ENCODE measurements around the gene OTUD4. TPM values are rescaled to one million over a fixed set of nuclear protein-coding genes. Genes with fewer than 3 reads are reported as not detected.
"Not testable (repeated sequence)": the region's sequence is repeated elsewhere in the genome, so short reads cannot be mapped to it uniquely, and the experiment has no call there.

Gene OTUD4, protein sequence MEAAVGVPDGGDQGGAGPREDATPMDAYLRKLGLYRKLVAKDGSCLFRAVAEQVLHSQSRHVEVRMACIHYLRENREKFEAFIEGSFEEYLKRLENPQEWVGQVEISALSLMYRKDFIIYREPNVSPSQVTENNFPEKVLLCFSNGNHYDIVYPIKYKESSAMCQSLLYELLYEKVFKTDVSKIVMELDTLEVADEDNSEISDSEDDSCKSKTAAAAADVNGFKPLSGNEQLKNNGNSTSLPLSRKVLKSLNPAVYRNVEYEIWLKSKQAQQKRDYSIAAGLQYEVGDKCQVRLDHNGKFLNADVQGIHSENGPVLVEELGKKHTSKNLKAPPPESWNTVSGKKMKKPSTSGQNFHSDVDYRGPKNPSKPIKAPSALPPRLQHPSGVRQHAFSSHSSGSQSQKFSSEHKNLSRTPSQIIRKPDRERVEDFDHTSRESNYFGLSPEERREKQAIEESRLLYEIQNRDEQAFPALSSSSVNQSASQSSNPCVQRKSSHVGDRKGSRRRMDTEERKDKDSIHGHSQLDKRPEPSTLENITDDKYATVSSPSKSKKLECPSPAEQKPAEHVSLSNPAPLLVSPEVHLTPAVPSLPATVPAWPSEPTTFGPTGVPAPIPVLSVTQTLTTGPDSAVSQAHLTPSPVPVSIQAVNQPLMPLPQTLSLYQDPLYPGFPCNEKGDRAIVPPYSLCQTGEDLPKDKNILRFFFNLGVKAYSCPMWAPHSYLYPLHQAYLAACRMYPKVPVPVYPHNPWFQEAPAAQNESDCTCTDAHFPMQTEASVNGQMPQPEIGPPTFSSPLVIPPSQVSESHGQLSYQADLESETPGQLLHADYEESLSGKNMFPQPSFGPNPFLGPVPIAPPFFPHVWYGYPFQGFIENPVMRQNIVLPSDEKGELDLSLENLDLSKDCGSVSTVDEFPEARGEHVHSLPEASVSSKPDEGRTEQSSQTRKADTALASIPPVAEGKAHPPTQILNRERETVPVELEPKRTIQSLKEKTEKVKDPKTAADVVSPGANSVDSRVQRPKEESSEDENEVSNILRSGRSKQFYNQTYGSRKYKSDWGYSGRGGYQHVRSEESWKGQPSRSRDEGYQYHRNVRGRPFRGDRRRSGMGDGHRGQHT
- total RNA-seq (10 to 100 TPM; 14.4 to 35.7 (median 30.0) TPM), polyA plus RNA-seq (10 to 100 TPM; 12.8 to 25.4 (median 14.6) TPM)
- long read RNA-seq, donor 1 = 0 reads
- long read RNA-seq, donor 2, full-length matches to known transcripts = 2 of 2 reads
- long read RNA-seq, donor 2, partial matches to known transcripts = 0 of 2 reads
- long read RNA-seq, donor 2, other reads (novel, unspliced or antisense) = 0 of 2 reads
- long read RNA-seq, donor 3, partial matches to known transcripts = 123 of 137 reads
- long read RNA-seq, donor 3, other reads (novel, unspliced or antisense) = 14 of 137 reads
- long read RNA-seq, donor 4, partial matches to known transcripts = 1 of 2 reads
- long read RNA-seq, donor 4, other reads (novel, unspliced or antisense) = 1 of 2 reads
- long read RNA-seq, donor 5, full-length matches to known transcripts = 2 of 11 reads
- long read RNA-seq, donor 5, partial matches to known transcripts = 4 of 11 reads
- long read RNA-seq, donor 5, other reads (novel, unspliced or antisense) = 5 of 11 reads
- long read RNA-seq, donor 6, partial matches to known transcripts = 0 of 2 reads
- long read RNA-seq, donor 6, other reads (novel, unspliced or antisense) = 2 of 2 reads
- long read RNA-seq, donor 7, full-length matches to known transcripts = 1 of 1 reads
- long read RNA-seq, donor 7, partial matches to known transcripts = 0 of 1 reads
- long read RNA-seq, donor 7, other reads (novel, unspliced or antisense) = 0 of 1 reads
- long read RNA-seq, donor 8, full-length matches to known transcripts = 1 of 1 reads
- long read RNA-seq, donor 8, partial matches to known transcripts = 0 of 1 reads
- long read RNA-seq, donor 8, other reads (novel, unspliced or antisense) = 0 of 1 reads
- long read RNA-seq, donor 9, full-length matches to known transcripts = 2 of 25 reads
- long read RNA-seq, donor 9, partial matches to known transcripts = 13 of 25 reads
- long read RNA-seq, donor 9, other reads (novel, unspliced or antisense) = 10 of 25 reads
- long read RNA-seq, donor 10, full-length matches to known transcripts = 3 of 3 reads
- long read RNA-seq, donor 10, partial matches to known transcripts = 0 of 3 reads
- long read RNA-seq, donor 10, other reads (novel, unspliced or antisense) = 0 of 3 reads

DNA sequence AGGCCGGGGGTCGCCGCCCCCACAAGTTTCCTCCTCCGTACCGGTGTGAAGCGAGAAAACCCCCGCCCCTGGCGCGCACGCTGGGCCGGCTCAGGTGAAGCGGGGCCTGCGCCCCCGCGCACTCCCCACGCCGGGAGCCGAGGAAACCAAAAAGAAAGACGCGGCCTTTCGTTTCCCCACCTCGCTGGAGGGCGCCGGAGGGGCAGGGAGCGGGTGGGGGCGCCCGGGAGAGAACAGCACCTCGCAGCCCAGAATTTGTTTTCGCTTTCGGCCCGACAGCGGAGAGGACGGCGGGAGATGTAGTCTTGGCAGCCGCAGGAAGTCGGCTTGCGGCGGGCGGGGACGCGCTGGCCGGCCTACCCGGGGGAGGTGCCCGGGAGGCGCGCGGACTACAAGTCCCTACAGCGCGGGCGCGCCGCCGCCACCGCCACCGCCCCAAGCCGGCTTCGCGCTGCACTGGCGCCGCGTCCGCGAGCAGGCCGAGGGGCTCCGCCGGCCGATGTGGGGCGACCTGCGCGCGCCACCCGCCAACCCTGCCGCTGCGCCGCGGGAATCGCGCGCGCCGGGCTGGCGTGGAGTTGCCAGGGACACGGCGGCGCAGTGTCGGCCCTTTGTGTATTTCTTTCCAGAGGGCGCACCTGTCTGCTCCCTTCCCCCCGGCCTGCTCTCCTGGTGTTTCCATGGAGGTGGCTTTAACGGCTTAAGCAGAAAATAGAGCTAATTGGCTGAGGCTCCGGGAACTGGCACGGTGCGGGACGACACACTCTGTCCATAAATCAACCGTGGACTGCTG, at the start of gene OTUD4:
TSS of gene OTUD4 (minus strand) at position 292 of the 793 bp plus-strand sequence. CDS start 616 bp downstream, outside the sequence.
- 0 to 2% (median 0%) methylated on average over 4 to 94 of the region's 94 CpGs for WGBS, 4 donors
- TF ChIP-seq, protein P1, sequence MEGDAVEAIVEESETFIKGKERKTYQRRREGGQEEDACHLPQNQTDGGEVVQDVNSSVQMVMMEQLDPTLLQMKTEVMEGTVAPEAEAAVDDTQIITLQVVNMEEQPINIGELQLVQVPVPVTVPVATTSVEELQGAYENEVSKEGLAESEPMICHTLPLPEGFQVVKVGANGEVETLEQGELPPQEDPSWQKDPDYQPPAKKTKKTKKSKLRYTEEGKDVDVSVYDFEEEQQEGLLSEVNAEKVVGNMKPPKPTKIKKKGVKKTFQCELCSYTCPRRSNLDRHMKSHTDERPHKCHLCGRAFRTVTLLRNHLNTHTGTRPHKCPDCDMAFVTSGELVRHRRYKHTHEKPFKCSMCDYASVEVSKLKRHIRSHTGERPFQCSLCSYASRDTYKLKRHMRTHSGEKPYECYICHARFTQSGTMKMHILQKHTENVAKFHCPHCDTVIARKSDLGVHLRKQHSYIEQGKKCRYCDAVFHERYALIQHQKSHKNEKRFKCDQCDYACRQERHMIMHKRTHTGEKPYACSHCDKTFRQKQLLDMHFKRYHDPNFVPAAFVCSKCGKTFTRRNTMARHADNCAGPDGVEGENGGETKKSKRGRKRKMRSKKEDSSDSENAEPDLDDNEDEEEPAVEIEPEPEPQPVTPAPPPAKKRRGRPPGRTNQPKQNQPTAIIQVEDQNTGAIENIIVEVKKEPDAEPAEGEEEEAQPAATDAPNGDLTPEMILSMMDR (IDR thresholded peaks at IDR 0.05) = peak in 2 of 6 experiments; percentile 4 to 12
- peak; percentile 10 to 59 for TF ChIP-seq POLR2A (IDR thresholded peaks at IDR 0.05)

DNA sequence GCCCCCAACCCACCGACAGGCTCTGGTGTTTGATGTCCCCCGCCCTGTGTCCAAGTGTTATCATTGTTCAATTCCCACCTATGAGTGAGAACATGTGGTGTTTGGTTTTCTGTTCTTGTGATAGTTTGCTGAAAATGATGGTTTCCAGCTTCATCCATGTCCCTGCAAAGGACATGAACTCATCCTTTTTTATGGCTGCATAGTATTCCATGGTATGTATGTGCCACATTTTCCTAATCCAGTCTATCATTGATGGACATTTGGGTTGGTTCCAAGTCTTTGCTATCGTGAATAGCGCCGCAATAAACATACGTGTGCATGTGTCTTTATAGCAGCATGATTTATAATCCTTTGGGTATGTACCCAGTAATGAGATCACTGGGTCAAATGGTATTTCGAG, 42.8 kb upstream of the OTUD4 start:
- H3K9me3 ChIP-seq (replicated peaks in 1 of 3); H3K36me3 ChIP-seq (replicated peaks in 1 of 2); H3K4me3 ChIP-seq; H3K27ac ChIP-seq; H3K4me1 ChIP-seq (replicated peaks in 1 of 2); intact Hi-C loops (cut with DNase I); DNase-seq; H3K27me3 ChIP-seq: not testable (repeated sequence)
- 80 to 87% (median 84%) methylated on average over 7 of the region's 7 CpGs for WGBS, 4 donors

More for the DNA sequence above, at the start of gene OTUD4:
- Histone ChIP-seq H3K27ac (peak within 1 kb of the TSS; percentile 95 to 99 (median 97)), H3K9me3 (replicated peaks in 1 of 3) (no peaks in the 10 kb centered on the region), H3K4me3 (peak within 1 kb of the TSS; percentile 76 to 95 (median 94)), H3K36me3 (replicated peaks in 1 of 2) (no peaks in the 10 kb centered on the region), H3K27me3 (no peaks in the 10 kb centered on the region), H3K4me1 (replicated peaks in 1 of 2) (peaks cover 28 to 39% of the 10 kb centered on the region in 2 donors)
- intact Hi-C loops (cut with DNase I) = no loop called here
- DNase-seq = peak; percentile 95 to 97 (median 96)

DNA sequence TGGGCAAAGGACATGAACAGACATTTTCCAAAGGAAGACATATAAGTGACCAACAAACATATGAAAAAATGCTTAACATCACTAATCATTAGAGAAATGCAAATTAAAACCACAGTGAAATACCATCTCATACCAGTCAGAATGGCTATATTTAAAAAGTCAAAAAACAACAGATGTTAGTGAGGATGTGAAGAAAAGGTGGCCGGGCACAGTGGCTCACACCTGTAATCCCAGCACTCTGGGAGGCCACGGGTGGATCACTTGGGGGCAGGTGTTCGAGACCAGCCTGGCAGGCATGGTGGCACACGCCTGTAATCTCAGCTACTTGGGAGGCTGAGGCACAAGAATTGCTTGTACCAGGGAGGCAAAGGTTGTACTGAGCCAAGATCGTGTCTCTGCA, 41.1 kb upstream of the OTUD4 start:
- H3K4me3 ChIP-seq; DNase-seq; H3K27ac ChIP-seq; intact Hi-C loops (cut with DNase I); H3K27me3 ChIP-seq; H3K9me3 ChIP-seq (replicated peaks in 1 of 3); H3K4me1 ChIP-seq (replicated peaks in 1 of 2); H3K36me3 ChIP-seq (replicated peaks in 1 of 2): not testable (repeated sequence)
- 78 to 89% (median 85%) methylated on average over 5 of the region's 5 CpGs for WGBS, 4 donors

DNA sequence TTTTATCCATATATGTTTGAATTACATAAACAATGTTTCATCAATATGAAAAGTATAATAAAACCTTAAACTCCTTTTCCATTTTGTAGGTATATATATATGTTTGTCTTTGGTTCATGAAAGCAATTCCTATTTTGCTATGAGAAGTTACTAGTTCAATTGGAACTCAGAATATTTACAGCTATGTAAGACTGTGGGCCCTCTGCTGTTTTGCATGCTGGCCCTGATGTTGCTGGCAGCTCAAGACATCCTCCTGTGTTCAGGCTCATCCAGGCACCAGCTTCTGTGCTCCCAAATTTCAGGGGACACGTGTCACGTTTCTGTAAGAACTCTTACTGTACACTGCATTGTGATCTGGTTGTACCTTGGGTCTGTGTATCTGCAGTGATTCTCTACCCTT, 38.7 kb upstream of the OTUD4 start:
- Histone ChIP-seq H3K4me1 (replicated peaks in 1 of 2) (no peaks in the 10 kb centered on the region), H3K4me3 (no peak overlapping the region), H3K9me3 (replicated peaks in 1 of 3) (no peaks in the 10 kb centered on the region), H3K27ac (no peak overlapping the region), H3K27me3 (no peaks in the 10 kb centered on the region), H3K36me3 (replicated peaks in 1 of 2) (no peaks in the 10 kb centered on the region)
- intact Hi-C loops (cut with DNase I) = no loop called here
- WGBS, 4 donors = 90 to 95% (median 94%) methylated on average over 2 of the region's 2 CpGs
- no peak for TF ChIP-seq POLR2A (IDR thresholded peaks at IDR 0.05)
- TF ChIP-seq, protein P1 (IDR thresholded peaks at IDR 0.05) = no peak
- no peak for DNase-seq
